Spinal cord (tissue), 10 donors: ENCODE measurements around the gene GAS7. TPM values are rescaled to one million over a fixed set of nuclear protein-coding genes. Genes with fewer than 3 reads are reported as not detected.

Experiments
- DNase-seq, 6 donors: peaks; one replicate each; pipeline versions ENCODE4 v3.0.0 to v3.0.0-alpha.2; 2013 to 2015; ENCODE audit warnings: low spot score in 6 of 6, low read depth in 4 of 6
- H3K27ac ChIP-seq: one replicate; pipeline ENCODE4 v1.5.1; 2013; ENCODE audit warnings: low read depth, low read length, control low read depth
- H3K27me3 ChIP-seq: one replicate; pipeline ENCODE4 v1.6.1; 2013; ENCODE audit warnings: low read length; ENCODE audit not compliant: control insufficient read depth, insufficient read depth
- H3K36me3 ChIP-seq: one replicate; pipeline ENCODE4 v1.6.1; 2013; ENCODE audit warnings: low read length; ENCODE audit not compliant: control insufficient read depth, insufficient read depth
- H3K4me1 ChIP-seq: one replicate; pipeline ENCODE4 v1.6.1; 2013; ENCODE audit warnings: low read length; ENCODE audit not compliant: control insufficient read depth, insufficient read depth
- H3K4me3 ChIP-seq: one replicate; pipeline ENCODE4 v1.5.1; 2013; ENCODE audit warnings: low read depth, low read length, control low read depth
- H3K9me3 ChIP-seq: one replicate; pipeline ENCODE4 v1.6.1; 2013; ENCODE audit warnings: low read length; ENCODE audit not compliant: control insufficient read depth, insufficient read depth
- WGBS: methylation state at CpG from one replicate; pipeline ENCODE4 v1.1.5; 2013; ENCODE audit warnings: missing lambda C conversion rate; ENCODE audit not compliant: insufficient coverage; 5-methylcytosine and 5-hydroxymethylcytosine counted together
- polyA plus RNA-seq, 2 donors: library from polyadenylated mRNA; unstranded; fragments of 120-200 nt; gene quantifications; one replicate each; pipeline ENCODE4 v1.2.1, GENCODE V29; 2013; ENCODE audit not compliant: insufficient read length in 2 of 2
- total RNA-seq, 2 donors: library from RNA; depleted of rRNA in 1 of 2; stranded (reverse); fragments of 120-200 nt in 1 of 2; fragments of >200 nt in 1 of 2; gene quantifications; one replicate each; pipeline versions ENCODE4 v1.2.3 to v1.2.4, GENCODE V29; 2013 to 2014
- donor health status: healthy.

Gene GAS7
- total and polyA plus RNA-seq, 4 donors: 51.8 to 93.8 (median 79.1) TPM

DNA sequence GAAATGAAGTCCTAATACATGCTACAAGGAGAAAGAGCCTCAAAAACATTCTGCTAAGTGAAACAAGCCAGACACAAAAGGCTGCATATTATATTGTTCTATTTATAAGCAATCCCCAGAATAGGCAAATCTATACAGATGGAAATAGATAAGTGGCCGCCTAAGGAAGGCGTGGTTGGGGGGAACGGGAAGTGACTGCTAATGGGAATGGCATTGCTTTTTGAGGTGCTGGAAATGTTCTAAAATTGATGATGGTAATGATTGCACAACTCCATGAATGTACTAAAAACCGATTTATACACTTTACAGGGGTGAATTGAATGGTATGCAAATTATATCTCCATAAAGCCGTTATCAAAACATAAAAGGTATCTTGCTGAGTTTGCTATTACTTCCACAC lies 67.7 kb downstream of the GAS7 start:
- DNase-seq: no peak
- Histone ChIP-seq H3K27me3 (peaks cover 2% of the 10 kb centered on the region), H3K36me3 (no peaks in the 10 kb centered on the region), H3K4me1 (peaks cover 32% of the 10 kb centered on the region), H3K27ac (no peak overlapping the region), H3K9me3 (no peaks in the 10 kb centered on the region), H3K4me3 (no peak overlapping the region)
- 100% methylated on average over 1 of the region's 5 CpGs for WGBS

DNA sequence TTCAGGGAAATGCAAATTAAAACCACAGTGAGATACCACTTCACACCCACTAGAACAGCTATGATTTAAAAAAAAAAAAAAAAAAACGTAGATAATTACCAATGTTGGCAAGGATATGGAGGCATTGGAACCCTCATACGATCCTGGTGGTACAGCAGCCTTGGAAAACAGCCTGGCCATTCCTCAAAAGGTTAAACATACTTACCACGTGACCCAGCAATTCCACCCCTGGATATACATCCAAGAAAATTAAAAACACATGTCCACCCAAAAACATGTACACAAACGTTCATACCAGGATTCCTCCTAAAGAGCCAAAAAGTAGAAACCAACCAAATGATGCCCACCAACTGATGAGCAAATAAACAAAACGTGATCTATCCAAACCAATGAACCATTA lies 68.1 kb downstream of the GAS7 start:
- Histone ChIP-seq H3K27me3 (peaks cover 2% of the 10 kb centered on the region), H3K9me3 (no peaks in the 10 kb centered on the region), H3K4me1 (peaks cover 33% of the 10 kb centered on the region), H3K4me3 (no peak overlapping the region), H3K36me3 (no peaks in the 10 kb centered on the region), H3K27ac (no peak overlapping the region)
- 70% methylated on average over 3 of the region's 5 CpGs for WGBS
- DNase-seq: no peak

DNA sequence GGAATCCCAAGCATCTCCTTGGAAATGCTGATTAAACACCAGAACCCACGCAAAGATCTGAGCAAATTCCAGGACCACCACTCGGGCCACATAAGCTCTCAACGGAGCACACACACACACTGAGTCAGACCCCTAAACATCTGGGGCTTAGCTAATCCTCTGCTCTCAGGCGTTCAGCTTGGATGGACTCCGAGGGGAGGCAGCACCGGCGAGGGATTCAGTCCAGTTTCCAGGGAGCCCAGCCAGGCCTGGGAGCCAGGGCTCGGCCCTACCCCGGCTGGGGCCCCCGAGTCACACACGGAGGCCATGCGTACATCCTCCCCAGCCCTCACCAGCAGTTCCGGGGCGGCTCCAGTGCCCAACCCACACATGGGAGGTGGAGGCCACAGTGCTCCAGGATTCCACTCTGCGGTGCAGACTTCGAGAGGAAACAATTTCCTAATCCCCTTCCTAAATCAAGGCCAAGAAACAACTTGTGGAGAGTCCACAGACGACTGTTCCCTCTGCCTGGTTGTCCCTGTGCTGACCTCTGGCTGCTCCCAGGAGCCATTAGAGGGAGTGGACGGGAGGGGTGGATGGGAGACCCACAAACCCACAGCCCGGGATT lies 70.5 kb downstream of the GAS7 start:
- DNase-seq: peak in 1 of 6 donors; percentile 60
- Histone ChIP-seq H3K4me3 (no peak overlapping the region), H3K27ac (peak overlapping the region; percentile 74), H3K27me3 (peaks cover 2% of the 10 kb centered on the region), H3K36me3 (no peaks in the 10 kb centered on the region), H3K9me3 (no peaks in the 10 kb centered on the region), H3K4me1 (peaks cover 55% of the 10 kb centered on the region)
- WGBS: 34% methylated on average over 17 of the region's 19 CpGs

DNA sequence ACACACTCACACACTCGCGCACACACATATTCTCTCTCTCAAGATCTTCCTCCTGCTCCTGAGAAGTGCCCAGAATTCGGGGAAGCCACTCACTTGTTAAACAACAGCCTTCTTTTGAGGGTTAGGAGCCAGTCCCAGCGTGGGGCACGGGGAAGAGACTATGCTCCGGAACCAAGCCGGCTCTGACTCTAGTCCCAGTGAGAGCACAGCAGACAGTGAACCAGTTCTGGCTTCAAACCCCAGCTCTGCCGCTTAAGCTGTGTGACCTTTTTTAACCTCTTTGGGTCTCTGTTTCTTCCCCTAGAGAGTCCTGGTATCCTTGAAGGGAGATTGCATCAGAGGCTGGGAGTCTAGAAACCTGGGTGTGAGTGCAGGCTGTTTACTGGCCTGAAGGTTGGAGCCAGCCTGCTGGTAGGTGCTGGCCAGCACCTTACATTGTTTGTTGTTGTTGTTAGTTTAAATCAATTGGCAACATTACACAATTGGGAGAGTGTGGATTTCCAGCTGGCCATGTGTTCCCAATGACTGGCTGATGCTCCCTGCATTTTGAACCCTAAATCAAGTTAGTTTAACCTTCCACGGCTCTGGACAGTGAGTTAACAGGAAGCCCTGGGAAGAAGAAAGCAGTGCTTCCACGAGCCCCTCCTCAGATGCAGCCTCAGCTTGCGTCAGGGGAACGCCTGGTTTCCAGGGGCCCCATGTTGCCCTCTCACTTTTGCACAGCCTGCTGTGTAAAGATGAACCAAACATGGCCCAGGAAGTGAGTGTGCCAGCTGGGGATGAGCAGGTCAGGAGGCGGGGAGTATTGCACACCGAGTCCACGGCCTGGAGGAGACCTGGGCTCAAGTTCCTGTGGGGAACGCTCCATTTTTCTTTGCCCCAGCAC lies 71.5 kb downstream of the GAS7 start:
- peak overlapping the region; percentile 74 for H3K27ac ChIP-seq
- H3K27me3 ChIP-seq: peaks cover 2% of the 10 kb centered on the region
- no peaks in the 10 kb centered on the region for H3K36me3 ChIP-seq
- H3K9me3 ChIP-seq: no peaks in the 10 kb centered on the region
- DNase-seq: no peak
- no peak overlapping the region for H3K4me3 ChIP-seq
- 47% methylated on average over 16 of the region's 16 CpGs for WGBS
- peaks cover 63% of the 10 kb centered on the region for H3K4me1 ChIP-seq

DNA sequence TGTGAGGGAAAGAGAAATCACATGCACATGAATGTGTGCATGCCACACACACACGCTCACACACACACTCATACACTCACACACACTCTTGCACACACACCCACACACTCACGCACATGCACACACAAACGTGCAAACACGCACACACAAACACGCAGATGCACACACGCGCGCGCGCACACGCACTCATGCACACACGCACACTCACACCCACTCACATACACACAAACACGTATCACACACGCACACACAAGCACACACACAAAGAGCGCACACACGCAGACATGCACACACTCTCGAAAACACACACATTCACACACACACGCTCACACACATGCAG lies 72.2 kb downstream of the GAS7 start:
- Histone ChIP-seq H3K27ac (peak overlapping the region; percentile 74), H3K27me3 (peaks cover 2% of the 10 kb centered on the region), H3K4me3 (no peak overlapping the region), H3K4me1 (peaks cover 65% of the 10 kb centered on the region), H3K9me3 (no peaks in the 10 kb centered on the region), H3K36me3 (no peaks in the 10 kb centered on the region)
- 83% methylated on average over 18 of the region's 18 CpGs for WGBS
- DNase-seq: no peak

DNA sequence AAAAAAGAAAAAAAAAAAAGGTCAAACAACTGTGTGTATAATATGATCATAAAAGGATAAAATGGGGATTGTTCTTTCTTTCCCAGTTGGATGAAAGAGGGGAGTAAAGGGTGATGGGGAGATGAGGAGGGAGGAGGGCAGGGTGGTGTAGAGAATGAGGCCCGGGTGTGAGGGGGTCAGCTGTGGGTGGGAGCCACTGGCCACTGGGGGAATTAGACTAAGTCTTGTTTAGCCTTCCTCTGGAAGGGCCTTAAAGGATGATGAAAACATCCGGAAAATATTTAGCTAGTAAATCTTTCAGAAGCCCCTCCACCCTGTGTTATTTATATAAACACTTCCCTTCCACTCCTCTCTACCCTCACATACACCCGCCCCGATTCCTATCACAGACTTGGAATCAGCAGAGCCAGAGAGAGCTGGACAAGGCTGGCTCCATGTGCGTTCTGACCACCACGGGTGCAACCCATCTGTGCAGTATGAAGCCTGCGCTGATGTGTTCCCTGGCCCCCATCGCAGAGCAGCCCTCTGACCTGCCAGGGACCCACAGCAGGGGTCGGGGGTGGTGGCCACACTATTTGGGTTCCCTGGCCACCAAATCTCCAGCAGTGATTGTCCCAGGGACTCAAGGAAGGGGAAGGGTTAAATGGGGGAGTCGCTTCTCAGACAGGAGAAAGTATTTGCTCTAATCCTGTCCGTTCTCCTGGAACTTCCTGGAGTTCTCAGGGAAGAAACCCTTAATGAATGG lies 72.7 kb downstream of the GAS7 start:
- WGBS: 79% methylated on average over 9 of the region's 11 CpGs
- DNase-seq: no peak
- Histone ChIP-seq H3K27me3 (peaks cover 2% of the 10 kb centered on the region), H3K36me3 (no peaks in the 10 kb centered on the region), H3K27ac (peak overlapping the region; percentile 74), H3K9me3 (no peaks in the 10 kb centered on the region), H3K4me3 (no peak overlapping the region), H3K4me1 (peaks cover 71% of the 10 kb centered on the region)

DNA sequence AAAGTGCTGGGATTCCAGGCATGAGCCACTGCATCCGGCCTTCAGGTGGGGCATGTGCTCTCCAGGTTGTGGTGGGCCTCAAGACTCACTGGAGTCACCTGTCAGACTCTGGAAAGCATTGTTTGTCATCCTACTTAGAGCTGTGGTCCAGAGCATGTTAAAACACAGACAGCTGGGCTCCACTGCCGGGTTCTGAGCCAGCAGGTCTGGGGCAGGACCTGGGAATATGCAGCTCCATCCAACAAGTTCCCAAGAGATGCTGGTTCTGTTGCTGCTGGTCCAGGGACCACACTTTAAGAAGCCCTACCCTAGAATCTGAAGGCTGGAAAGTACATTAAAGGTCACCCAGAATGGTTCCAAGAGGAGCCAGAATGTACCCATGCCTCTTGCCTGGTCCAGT lies 75.3 kb downstream of the GAS7 start:
- 96% methylated on average over 2 of the region's 2 CpGs for WGBS
- H3K9me3 ChIP-seq: no peaks in the 10 kb centered on the region
- DNase-seq: no peak
- H3K4me1 ChIP-seq: peaks cover 89% of the 10 kb centered on the region
- H3K4me3 ChIP-seq: no peak overlapping the region
- peaks cover under 1% of the 10 kb centered on the region for H3K27me3 ChIP-seq
- no peaks in the 10 kb centered on the region for H3K36me3 ChIP-seq
- H3K27ac ChIP-seq: peak overlapping the region; percentile 79

DNA sequence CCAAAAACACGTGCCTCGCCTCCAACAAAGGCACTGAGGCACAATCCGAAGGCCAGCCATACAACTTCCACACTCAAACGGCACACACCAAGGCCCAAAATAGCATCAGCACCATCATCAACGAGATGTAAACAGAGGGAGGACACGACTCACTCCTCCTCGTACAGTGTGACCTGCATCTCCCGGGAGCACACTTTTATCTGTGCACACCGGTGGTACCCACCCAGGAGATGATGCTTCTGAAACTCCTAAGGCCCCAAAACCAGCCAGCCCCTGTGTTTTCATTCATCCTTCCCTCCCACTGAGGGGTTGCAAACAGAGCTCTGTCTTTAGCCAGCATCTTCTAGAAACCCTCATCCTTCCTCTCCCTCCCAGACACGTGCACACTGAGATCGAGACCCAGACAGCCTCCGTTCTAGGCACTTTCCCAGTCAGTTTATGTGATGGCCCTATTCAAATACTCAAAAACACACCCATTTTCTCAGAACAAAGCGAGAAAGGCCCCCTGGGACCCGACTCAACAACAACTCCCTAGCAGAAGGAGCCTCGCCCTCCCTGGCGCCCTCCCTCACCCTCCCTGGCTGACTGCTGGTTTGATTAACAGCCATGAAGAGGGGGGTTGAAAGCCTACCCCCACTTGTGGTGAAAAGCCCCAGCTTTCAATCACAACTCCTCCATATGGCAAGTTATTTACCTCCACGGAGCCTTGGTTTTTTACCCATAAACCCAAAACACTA lies 76.3 kb downstream of the GAS7 start:
- peaks cover 88% of the 10 kb centered on the region for H3K4me1 ChIP-seq
- H3K27ac ChIP-seq: no peak overlapping the region

DNA sequence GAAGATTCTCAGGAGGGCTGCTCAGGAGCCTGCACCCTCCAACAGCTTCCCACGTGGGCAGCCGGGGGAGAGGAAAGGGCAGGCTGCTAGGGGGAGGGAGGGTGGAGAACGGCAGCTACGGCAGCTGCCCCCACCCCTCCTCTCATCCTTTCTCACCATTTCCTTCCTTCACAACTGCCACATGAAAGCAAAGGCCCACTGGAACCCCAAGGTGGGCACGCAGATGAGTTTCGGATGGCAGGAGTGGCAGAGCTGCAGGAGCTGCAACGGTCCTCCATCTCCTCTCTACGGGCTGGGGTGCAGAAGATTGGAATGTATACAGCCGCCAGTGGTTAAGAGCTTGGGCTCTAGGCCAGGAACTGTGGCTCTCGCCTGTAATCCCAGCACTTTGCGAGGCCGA lies 77.7 kb downstream of the GAS7 start:
- no peaks in the 10 kb centered on the region for H3K27me3 ChIP-seq
- WGBS: 73% methylated on average over 8 of the region's 12 CpGs
- DNase-seq: no peak
- peaks cover 76% of the 10 kb centered on the region for H3K4me1 ChIP-seq
- H3K36me3 ChIP-seq: no peaks in the 10 kb centered on the region
- no peak overlapping the region for H3K27ac ChIP-seq
- H3K4me3 ChIP-seq: no peak overlapping the region
- H3K9me3 ChIP-seq: no peaks in the 10 kb centered on the region

More for the DNA sequence above, 76.3 kb downstream of the GAS7 start:
- H3K27me3 ChIP-seq: no peaks in the 10 kb centered on the region
- DNase-seq: no peak
- no peak overlapping the region for H3K4me3 ChIP-seq
- H3K9me3 ChIP-seq: no peaks in the 10 kb centered on the region
- no peaks in the 10 kb centered on the region for H3K36me3 ChIP-seq
- WGBS: 84% methylated on average over 14 of the region's 17 CpGs
